NB4 (cell line): ENCODE results near the gene NEUROG1.

Experiments
- CTCF ChIP-seq: IDR thresholded peaks from one replicate; pipeline ENCODE4 v1.5.1; 2012; ENCODE audit warnings: low read depth, low read length
- MYC ChIP-seq: IDR thresholded peaks from 2 replicates; pipeline ENCODE4 v1.6.1; 2011; ENCODE audit warnings: low read depth, low read length
- POLR2A ChIP-seq: IDR thresholded peaks from 2 replicates; pipeline ENCODE4 v1.6.1; 2011; ENCODE audit warnings: mild to moderate bottlenecking; ENCODE audit not compliant: insufficient read length; ENCODE audit errors: extremely low read depth

DNA sequence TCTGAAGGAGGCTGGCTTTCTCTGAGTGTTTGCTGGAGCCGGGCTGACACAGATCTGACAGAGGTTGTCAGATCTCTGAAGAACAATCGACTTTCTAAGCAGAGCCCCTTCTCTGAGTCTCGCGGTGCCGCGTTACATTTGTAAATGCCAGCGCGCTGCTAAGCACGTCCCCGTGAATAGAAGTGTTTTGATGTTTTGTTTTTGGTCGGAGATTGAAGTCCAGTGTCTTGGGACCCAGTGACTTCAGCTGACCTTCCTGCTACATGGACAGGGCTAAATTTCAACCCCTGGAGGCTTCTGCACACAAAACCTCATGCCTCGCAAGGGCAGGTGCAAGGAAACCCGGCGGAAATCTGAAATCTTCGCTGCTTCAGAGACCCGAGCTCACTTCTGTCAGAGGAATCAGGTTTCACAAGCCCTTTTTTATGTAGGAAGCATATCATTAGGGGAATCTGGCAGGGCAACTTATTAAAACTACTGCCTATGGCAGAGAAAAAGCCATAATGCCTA is 27.2 kb downstream of the NEUROG1 start:
- no peak for TF ChIP-seq POLR2A
- TF ChIP-seq CTCF = no peak
- TF ChIP-seq MYC = no peak
